Stimulated activated CD4-positive, alpha-beta T cell treated with anti-CD3 and anti-CD28 coated beads, Interleukin-15, amount 100 ng/mL, for 1 hour (primary cell): ENCODE results near the gene CCDC136.

Source experiments
- DNase-seq, 2 donors: peaks; one replicate each; pipeline ENCODE4 v3.0.0-alpha.2; 2020; ENCODE audit warnings: low read depth in 1 of 2, low spot score in 1 of 2

CCDC136 gene

GRCh38 chr7:128859232-128860157, 67.7 kb downstream of the CCDC136 start:
- no peak for DNase-seq

GRCh38 chr7:128860158-128861073, 68.6 kb downstream of the CCDC136 start:
- DNase-seq = no peak

GRCh38 chr7:128861957-128862570, 70.3 kb downstream of the CCDC136 start:
- no peak for DNase-seq

- peak; percentile 99 for DNase-seq
Observed at GRCh38 chr7:128862571-128863432, 71.0 kb downstream of the CCDC136 start, which contains the start of gene ATP6V1F. TSS of gene ATP6V1F (plus strand) at chr7:128862856. CDS start at chr7:128862905, 49 bp downstream.

- DNase-seq = no peak
Observed at GRCh38 chr7:128863433-128863989, 71.7 kb downstream of the CCDC136 start.

GRCh38 chr7:128865303-128865702, 73.5 kb downstream of the CCDC136 start:
- DNase-seq = no peak

- no peak for DNase-seq
Observed at GRCh38 chr7:128865996-128866877, 74.5 kb downstream of the CCDC136 start.

GRCh38 chr7:128867241-128867640, 75.5 kb downstream of the CCDC136 start:
- no peak for DNase-seq

GRCh38 chr7:128867842-128868623, 76.3 kb downstream of the CCDC136 start:
- no peak for DNase-seq

GRCh38 chr7:128868624-128869137, 76.9 kb downstream of the CCDC136 start:
- DNase-seq = no peak

GRCh38 chr7:128869138-128869943, 77.6 kb downstream of the CCDC136 start:
- DNase-seq = no peak

- no peak for DNase-seq
Observed at GRCh38 chr7:128869944-128870285, 78.1 kb downstream of the CCDC136 start.

GRCh38 chr7:128871050-128871449, 79.3 kb downstream of the CCDC136 start:
- no peak for DNase-seq
